HS-27A (cell line): ENCODE data around the gene SLC28A1.

Experiments
- DNase-seq: peaks from one replicate; pipeline ENCODE4 v3.0.0-alpha.2; 2012; ENCODE audit warnings: low read depth, missing footprints

SLC28A1 gene

GRCh38 chr15:84883916-84884781 lies at the start of gene SLC28A1:
SLC28A1 (plus strand) TSS chr15:84884662; CDS start chr15:84887761, 3,099 bp downstream.
- DNase-seq, result no peak

GRCh38 chr15:84834969-84835368 lies 49.5 kb upstream of the SLC28A1 start:
- no peak for DNase-seq

- DNase-seq, result no peak
Measured at GRCh38 chr15:84835661-84836337, 48.7 kb upstream of the SLC28A1 start.

DNA sequence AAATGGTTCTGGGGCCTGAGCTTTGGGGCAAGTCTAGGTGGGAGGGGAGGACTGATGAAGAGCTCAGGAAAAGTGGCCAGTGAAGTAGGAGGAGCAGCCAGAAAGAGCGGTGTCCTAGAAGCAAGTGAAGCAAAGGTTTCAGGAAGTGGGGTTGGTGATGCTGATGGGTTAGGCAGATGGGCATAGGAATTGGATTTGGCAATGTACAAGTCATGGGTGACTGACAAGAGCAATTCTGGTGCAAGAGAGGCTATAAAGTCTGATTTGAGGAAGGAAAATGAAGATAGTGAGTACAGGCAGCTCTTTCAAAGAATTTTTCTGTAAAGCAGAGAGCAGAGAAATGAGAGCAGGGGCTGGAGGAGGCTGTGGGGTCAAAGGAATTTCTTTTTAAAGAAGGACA lies 47.6 kb upstream of the SLC28A1 start:
- DNase-seq, result no peak

DNA sequence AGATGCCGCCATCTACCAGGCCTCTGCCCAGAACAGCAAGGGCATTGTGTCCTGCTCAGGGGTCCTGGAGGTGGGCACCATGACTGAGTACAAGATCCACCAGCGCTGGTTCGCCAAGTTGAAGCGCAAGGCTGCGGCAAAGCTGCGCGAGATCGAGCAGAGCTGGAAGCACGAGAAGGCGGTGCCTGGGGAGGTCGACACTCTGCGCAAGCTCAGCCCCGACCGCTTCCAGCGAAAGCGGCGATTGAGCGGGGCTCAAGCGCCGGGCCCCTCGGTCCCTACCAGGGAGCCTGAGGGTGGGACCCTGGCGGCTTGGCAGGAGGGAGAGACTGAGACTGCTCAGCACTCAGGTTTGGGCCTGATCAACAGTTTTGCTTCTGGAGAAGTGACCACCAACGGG lies 44.7 kb upstream of the SLC28A1 start:
- no peak for DNase-seq

- no peak for DNase-seq
Measured at GRCh38 chr15:84840255-84840654, 44.2 kb upstream of the SLC28A1 start.

DNA sequence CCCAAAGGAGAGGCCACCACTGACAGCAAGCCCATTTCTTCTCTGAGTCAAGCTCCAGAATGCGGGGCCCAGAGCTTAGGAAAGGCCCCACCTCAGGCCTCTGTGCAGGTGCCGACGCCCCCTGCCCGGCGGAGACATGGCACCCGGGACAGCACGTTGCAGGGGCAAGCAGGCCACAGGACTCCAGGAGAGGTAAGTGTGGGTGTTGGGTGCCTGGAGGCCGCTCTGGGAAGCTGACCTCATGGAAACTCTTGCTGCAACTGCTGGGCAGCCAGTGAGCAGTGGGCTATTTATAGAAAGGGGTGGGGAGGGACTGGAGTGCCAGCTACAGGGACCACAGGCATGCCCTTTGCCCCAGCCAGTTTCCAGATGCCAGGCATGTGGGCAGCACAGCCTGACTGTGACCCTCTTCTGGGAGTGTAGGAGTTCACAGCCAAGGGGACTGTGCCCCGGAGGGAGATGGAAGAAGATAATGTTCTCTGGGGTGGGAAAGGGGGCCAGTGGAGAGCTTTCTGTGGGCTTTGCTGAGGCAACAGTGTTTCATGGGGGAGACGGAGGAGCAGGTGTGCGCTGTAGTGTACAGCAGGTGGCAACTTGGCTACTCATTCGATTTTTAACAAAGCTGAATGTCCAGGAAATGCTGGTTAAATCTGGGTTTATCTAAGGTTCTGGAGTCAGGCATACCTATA lies 43.6 kb upstream of the SLC28A1 start:
- DNase-seq, result no peak

DNA sequence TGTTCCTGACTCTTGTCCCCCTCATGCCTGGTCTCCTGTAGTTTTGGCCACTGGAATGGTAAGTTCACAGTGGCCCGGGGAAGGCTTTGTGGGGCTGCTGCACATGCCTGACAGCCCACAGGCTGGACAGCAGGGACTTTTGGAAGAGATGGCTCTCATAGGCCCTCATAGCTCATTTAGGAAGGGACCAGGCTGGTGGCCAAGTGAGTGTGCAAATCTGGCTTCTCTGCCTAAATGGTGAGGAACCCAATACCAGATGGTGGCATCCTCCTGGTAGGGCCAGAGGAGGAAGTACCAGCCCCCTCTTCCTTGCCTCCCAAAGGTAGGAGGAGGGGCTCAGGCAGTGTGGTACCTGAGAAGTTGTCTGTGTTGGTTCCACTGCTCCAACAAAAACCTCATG lies 41.7 kb upstream of the SLC28A1 start:
- DNase-seq, result no peak

- no peak for DNase-seq
Measured at GRCh38 chr15:84844964-84845363, 39.5 kb upstream of the SLC28A1 start.

GRCh38 chr15:84845631-84846030 lies 38.8 kb upstream of the SLC28A1 start:
- DNase-seq, result peak; percentile 50

GRCh38 chr15:84846269-84846668 lies 38.2 kb upstream of the SLC28A1 start:
- no peak for DNase-seq

DNA sequence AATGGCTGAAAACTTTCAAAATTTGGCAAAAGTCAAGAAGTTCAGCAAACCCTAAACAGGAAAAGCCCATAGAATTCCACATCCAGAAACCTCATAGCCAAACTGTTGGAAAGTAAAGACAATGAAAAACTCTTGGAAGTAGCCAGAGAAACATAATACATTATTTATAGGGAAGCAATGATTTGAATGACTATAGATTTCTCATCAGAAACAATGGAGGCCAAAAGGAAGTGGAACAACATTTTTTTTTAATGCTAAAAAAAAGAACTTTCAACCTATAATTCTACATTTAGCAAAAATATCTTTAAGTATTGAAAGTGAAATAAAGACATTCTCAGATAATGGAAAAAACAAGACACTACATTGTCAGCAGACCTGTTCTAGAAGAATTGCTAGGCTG lies 37.1 kb upstream of the SLC28A1 start:
- no peak for DNase-seq

- DNase-seq, result no peak
Measured at GRCh38 chr15:84852212-84852611, 32.2 kb upstream of the SLC28A1 start.

- no peak for DNase-seq
Measured at GRCh38 chr15:84855136-84855535, 29.3 kb upstream of the SLC28A1 start.

GRCh38 chr15:84855765-84856164 lies 28.7 kb upstream of the SLC28A1 start:
- DNase-seq, result no peak

- no peak for DNase-seq
Measured at GRCh38 chr15:84856731-84857417, 27.6 kb upstream of the SLC28A1 start.

- no peak for DNase-seq
Measured at GRCh38 chr15:84857418-84858004, 27.0 kb upstream of the SLC28A1 start.

GRCh38 chr15:84858231-84858630 lies 26.2 kb upstream of the SLC28A1 start:
- DNase-seq, result no peak

DNA sequence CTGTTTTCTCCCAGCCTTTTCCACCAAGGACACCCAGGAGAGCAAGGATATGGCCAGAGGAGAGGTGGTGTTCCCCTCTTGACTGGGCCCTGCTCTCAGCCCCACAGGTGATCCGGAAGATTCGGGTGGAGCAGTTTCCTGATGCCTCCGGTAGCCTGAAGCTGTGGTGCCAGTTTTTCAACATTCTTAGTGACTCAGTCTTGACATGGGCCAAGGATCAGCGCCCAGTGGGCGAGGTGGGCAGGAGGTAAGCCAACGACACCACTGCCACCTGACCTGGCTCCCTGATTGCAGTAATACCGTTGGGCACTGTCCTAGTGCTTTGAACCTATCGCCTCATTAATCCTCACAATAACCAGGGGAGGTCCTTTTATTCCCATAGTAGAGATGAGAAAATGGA lies 25.3 kb upstream of the SLC28A1 start:
- DNase-seq, result no peak

DNA sequence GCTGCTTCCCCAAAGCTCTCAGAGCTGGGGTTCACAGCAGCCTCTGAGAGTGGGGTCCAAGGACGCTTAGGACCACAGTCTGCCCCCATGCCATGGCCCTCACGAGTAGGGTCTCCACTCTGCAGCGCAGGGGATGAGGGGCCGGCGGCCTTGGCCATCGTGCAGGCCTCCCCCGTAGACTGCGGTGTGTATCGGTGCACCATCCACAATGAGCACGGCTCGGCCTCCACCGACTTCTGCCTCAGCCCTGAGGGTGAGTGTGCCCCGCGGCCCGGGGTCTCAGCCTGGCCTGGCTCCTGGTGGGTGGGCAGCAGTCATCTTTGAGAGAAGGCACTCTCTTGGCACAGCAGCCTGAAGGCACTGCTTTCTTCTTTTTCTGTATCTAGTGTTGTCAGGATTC lies 24.8 kb upstream of the SLC28A1 start:
- DNase-seq, result no peak

- DNase-seq, result no peak
Measured at GRCh38 chr15:84861781-84862180, 22.7 kb upstream of the SLC28A1 start.
